GM18867 (cell line): ENCODE measurements around the gene SEPTIN12.

Source experiments
- ATAC-seq: cut with Tn5 transposase; IDR thresholded peaks from one replicate; pipeline ENCODE4 v1.9.1; 2021; ENCODE audit warnings: mild to moderate bottlenecking, moderate library complexity; ENCODE audit not compliant: unreplicated experiment

SEPTIN12 gene

DNA sequence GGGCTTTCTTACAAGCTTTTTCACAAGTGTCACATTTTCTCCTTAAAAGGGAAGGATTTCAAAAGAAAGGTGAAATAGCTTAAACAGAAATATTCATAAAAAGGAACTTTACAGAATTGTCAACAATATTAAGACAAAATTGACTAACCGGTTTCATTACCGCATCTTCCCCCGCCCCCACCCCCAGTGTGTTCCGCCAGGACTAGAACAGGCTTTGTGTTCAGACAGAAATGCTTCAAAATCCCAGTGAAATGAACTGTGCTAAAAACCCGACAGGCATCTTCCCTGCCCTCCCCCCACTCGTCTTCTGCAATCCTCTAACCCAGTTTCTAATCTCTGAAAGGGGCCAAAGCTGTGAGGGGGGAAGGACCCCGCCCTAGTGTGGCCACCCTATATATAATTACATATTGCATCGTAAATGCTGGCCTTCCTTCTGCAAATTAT, 15.3 kb upstream of the SEPTIN12 start:
- ATAC-seq, result no peak

DNA sequence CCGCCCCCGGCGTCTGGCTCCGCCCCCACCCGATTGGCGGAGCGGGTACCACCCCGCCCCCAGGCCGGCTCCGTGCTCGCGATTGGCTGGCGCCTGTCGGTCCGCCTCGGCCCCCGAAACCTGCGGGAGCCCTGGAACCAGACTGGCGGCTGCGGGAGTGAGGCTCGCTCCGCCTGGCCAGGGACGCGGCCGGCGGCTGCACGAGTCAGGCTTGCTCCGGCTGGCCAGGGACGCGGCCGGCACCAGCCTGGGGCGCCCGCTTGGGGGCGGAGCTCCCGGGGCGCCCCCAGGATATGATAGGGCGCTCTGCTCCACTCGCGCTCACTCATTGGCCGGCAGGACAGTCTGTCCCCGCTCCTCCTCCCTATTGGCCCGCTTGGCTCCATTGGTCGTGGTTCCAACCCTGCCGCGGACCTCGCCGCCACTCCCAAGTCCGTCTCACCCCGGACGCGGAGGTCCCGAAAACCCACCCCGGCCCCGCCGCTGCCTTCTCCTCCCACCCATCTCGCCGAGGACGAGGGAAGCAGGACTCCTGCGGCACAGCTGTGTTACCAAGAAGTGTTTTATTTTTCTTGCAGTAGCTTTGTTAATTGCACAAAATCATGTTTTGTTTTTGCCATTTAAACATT, 14.6 kb upstream of the SEPTIN12 start:
- ATAC-seq, result peak; percentile 91

DNA sequence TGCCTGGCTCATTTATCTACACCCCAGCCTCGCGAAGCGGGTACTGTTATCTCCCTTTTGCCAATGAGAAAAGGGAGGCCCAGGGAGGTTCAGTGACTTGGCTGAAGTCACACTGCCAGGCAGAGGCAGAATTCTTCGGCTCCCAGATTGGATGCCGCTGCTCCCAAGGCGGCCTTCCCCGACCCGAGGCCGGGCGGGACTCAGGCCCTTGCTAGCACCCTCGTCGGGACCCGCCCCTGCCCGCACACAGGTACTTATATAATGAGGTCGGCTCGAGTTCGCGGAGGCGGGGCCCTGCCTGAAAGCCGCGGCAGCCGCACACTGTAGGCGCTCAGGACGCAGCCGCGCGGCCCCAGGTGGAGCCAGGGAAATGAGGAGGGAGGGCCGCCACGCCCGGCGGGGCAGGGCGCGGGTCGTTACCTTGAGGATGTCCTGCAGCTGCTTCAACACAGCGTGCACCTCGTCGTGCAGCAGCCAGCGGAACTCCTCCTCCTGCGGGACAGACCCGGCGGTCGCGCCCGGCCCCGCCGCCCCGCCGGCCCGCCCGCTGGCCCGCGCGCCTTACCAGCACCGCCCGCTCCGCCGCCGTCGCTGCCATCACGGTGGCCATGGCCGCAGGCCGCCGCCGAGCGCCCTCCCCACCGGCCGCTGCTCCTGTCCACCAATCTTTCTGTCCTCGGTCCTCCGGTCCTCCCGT, 14.0 kb upstream of the SEPTIN12 start, which contains the start of gene ROGDI:
TSS of gene ROGDI (minus strand) at position 672 of the 697 bp plus-strand sequence. CDS start at position 610, 62 bp downstream.
- ATAC-seq, result peak; percentile 55

DNA sequence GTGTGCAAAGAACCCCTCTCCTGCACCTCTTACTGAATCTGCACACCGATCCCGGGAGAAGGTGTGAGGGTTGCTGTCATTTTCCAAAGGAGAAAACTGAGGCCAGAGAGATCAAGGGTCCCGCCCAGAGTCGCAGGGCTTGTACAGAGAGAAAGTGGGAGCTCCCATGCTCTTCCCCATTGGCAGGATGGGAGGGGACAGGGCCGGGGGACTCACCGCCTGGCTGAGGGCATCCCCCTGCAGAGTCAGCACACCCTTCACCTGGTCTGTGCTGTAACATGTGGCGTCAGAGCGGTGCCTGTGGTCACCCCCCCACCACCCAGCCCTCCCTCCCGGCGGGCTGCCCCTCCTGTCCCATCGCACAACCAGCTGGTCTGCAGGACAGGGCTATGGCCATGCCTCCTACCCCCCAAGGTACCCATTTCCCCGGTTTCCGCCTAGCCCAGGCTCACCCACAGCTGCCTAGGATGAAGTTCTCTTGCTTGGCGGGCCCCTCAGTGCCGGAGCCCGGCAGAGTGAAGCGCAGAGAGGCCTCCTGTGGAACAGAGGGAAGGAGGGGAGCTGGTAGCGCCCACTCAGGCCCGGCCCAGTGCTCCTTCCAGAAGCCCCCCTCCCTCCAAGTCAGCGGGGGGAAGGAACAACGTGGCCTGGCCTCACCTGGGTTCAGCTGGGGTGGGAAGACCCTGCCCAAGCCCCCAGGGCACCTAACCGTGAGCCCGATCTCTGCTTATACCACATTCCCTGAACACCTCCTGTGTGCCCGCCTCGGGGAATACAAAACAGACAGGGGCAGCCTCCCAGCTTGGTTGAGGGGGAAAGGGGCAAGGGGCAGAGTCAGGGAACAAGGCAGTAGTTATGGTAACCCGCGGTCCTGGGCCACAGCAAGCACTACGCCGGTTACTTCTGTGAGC, 13.2 kb upstream of the SEPTIN12 start:
- no peak for ATAC-seq

DNA sequence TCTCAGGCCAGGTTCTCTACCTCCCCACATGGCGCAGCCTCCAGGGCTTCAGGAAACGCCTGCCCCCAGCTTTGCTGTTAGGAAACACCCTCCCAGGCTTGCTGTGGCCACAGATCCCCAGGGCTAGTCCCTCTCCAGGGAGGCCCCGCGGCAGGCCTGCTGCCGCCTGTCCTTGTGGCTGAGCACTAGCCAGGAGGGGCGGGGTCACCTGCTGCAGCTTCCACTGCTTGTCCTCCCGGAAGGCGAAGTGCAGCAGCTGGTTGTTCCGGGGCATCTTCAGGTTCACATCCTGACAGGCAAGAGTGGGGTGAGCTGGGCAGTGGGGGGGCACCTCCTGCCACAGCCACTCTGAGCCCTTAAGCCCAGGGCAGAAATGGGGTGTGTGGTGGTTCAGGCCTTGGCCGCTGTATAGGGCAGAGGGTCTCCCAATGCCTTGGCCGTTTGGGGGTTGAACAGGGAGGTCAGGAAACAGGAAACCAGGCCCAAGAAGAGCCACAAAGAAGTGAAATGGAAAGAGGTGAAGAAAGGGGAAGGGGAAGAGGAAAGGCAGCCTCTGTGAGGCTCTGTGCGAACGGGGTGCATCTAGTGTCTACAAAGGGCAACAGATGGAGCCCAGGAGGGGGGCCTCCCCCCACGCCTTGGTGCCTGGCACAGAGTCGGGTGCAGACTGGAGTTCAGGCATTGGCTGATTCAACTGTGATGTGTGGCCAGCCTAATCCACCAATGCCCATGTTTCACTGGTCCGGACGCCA, 12.3 kb upstream of the SEPTIN12 start:
- ATAC-seq, result no peak

DNA sequence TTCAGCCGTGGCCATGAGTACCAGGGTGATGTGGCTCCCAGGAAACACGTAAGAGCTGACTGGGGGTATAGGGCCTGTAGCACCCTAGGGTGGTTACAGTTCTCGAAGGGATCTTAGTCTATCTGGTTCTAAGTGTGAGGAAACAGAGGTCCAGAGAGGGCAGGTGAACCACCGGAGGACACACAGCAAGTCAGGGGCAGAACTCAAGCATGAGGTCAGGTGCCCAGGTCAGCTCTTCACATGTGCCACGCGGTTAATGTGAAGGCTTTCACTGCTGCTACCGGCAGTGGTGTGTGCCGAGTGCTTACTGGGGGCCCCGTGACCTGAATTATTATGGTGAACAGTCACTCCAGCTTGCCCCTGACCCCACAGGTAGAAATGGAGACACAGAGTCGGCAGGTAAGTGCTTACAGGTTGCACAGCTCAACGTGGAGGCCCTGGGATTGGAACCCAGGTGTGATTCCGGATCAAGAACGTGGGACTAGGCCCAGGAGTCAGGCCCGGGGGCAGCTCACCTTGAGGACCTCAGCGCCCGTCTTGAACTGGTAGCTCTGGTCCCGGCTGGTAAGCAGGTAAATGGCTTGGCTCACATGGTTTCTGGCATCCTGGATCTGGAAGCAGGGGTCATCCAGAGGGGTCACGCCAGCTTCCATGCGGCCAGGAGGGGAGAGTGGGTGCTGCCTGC, 11.2 kb upstream of the SEPTIN12 start:
- ATAC-seq, result no peak

DNA sequence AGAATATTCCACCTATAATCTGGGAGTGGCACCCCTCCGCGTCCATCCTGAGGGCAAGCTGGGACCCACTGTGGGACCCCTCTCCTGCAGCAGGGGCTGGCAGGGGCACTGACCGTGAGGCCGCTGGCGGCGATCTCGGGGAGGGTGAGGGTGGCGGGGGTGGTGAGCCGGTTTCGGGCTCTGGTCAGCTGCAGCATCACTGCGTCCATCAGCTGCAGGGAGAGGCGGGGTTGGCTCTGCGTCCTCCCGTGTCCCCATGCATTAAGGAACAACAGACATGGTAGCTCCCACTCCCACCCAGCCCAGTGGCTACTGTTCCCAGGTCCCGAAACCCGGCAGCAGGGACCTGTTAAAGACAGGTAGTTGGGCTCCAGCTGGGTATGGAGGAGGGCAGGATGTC, 10.3 kb upstream of the SEPTIN12 start:
- ATAC-seq, result no peak

DNA sequence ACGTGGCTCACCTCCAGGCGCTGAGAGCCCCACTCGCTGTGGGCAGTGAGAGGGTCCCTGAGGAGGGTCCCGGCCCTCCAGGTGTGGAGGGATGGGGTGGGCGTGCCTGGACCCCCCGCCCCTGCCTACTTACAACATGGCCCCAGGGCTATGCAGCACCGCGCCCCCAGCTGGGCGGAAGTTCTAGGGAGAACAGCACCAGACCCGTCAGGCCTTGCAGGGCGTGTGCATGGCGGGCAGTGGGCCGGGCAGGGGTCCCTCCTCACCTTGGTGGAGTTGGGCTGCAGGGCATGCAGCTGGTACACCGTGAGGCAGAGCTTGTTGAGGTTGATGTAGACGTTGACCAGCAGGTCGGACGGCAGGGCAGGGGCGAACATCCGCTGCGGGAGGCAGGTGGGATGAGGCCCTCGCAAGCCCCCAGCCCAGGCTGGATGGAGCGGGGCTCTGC, 9.7 kb upstream of the SEPTIN12 start:
- ATAC-seq, result no peak

DNA sequence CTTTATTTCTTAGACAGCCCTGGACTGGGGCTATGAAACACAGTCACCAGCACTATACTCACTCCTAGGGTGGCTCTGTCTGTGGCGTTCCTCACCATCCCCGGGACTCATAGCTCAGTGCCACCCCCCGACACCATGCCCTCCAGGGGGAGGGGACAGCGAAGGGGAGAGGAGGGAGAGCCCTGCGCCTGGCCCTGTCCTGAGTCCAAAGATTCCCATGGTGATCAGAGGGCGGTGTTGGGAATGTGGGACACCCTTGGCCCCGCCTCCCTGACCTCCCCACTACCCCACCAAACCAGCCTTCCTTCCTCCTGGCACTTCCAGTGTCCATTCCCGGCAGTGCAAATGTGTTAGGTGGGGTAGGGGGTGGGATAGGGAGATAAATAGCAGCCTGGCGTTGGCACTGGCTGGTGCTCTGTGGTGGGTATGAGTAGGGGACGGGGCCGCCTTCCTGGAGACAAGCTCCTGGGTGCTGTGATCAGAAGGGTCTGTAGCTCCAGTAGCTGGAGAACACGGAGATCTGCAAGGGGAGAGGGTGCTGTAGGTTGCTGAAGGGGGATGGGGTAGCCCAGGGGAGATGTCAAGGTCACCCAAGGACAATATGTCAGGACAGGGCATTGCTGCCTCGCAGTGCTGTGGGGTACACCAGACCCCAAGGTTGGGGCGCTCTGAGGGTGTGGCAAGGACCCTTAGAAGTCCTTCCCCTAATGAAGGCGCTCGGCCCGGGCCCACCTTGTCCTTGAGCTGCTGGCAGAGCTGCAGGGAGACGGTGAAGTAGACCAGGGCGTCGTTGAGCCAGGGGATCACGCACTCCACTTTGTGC, 9.0 kb upstream of the SEPTIN12 start:
- ATAC-seq, result no peak

DNA sequence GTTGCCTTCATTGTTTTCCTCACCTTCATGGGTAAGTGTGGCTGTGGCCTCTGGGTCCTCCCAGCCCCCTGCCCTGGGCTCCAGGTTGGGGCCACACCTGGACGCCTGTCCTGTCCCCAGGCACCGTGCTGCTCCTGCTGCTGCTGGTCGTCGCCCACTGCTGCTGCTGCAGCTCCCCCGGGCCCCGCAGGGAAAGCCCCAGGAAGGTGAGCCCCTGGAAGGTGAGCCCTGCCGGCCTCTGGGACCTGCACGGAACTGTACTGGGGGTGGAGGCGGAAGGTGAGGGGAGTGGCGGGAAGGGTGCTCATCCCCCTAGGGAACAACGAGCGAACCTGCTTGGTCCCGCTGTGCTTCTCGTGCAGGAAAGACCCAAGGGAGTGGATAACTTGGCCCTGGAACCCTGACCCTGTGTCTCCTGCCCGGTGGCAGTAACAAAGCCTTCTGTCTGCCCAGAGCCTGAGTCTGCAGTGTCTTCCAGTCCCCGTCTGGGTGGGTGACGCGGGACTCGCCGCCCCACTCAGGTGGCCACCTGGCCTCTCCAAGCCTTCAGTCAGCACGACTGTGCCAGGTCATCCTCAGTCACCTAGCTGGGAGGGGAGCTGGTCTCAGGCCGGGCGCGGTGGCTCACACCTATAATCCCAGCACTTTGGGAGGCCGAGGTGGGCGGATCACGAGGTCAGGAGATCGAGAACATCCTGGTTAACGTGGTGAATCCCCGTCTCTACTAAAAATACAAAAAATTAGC, 7.9 kb upstream of the SEPTIN12 start:
- no peak for ATAC-seq

DNA sequence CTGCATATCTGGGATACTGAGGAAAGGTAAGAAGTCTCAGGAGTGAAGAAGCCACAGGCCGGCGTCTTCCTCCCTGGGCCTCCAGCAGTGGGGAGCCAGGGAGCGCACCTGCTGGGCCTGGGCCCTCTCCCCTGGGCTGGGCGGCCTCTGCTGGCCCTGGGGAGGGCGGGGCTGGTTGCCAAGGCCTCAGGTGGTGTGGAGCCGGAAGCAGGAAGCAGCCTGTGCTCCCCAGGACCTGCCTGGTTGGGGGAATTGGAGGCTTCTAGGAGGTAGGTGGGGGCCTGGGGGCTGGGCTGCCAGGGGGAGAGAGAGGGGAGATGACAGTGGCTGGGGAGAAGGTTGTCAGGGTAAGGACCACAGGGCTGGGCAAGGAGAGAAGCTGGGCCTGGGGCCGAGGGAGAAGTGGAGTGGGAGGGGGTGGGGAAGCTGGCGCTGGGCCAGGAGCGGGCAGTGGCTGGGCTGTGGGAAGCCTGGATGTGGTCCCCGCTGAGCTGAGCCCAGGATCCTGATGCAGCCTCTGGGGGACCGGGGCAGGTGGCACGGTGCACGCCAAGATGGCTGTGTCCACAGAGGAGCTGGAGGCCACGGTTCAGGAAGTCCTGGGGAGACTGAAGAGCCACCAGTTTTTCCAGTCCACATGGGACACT, 7.2 kb upstream of the SEPTIN12 start, which contains the start of gene SMIM22:
TSS of gene SMIM22 (plus strand) at position 189 of the 647 bp plus-strand sequence. CDS start at position 555, 366 bp downstream.
- ATAC-seq, result no peak

DNA sequence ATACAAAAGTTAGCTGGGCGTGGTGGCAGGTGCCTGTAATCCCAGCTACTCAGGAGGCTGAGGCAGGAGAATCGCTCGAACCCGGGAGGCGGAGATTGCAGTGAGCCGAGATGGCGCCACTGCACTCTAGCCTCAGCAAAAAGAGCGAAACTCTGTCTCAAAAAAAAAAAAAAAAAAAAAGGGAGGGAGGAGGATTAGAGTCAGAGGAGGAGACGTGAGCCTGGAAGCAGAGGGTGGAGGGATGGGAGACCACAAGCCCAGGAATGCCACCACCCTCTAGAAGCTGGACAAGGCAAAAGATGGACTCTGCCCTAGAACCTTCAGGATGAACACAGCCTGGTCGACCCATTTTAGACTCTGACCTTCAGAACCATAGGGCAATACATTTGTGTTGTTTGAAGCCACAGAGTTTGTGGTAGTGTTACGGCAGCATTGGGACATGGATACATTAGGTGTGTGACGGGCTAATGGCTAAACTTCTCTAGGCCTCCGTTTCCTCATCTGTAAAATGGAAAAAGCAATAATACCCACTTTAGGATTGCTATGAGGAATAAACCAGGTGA, 4.9 kb upstream of the SEPTIN12 start:
- no peak for ATAC-seq

DNA sequence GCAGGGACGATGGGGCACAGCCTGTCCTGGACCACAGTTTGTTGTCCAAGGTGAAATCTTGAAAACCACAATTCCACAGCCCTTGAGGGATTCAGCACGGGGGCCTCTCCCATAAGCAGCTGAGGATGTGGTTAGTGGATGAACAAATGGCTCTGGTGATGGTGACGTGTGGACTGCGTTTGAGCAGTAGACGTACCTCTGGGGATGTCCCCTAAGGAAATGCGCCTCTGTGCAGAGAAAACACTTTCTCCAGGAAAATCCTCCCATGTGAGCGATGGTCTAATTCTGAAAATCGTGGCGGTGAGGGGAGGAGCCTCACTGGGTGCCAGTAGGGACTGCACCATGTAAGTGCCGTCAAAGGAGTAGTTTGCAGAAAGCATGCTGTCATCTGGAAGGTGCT, 2.7 kb upstream of the SEPTIN12 start:
- no peak for ATAC-seq

DNA sequence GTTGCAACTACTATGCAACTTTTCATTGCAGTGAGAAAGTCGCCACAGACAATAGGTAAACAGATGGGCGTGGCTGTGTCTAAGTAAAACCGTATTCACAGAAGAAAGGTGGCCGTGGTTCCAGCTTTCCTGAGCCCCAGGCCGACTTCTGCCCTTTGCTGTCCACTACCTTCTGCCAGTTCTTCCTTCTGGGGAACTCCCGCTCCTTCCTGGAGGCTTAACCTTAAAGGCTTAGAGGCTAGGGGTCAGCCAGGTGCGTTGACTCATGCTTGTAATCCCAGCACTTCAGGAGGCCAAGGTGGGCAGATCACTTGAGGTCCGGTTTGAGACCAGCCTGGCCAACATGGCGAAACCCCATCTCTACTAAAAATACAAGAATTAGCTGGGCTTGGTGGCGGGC, 2.1 kb upstream of the SEPTIN12 start:
- no peak for ATAC-seq

DNA sequence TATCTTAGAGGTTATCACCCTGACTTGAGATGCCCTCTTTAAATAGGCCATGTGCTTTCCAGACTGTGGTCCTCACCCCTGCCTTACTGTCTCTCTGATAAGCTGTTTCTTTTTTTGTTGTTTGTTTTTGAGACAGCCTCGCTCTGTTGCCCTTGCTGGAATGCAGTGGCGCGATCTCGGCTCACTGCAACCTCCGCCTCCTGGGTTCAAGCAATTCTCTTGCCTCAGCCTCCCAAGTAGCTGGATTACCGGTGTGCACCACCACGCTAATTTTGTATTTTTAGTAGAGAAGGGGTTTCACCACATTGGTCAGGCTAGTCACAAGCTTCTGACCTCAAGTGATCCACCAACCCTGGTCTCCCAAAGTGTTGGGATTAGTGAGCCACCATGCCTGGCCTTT, 765 bp upstream of the SEPTIN12 start:
- ATAC-seq, result no peak

DNA sequence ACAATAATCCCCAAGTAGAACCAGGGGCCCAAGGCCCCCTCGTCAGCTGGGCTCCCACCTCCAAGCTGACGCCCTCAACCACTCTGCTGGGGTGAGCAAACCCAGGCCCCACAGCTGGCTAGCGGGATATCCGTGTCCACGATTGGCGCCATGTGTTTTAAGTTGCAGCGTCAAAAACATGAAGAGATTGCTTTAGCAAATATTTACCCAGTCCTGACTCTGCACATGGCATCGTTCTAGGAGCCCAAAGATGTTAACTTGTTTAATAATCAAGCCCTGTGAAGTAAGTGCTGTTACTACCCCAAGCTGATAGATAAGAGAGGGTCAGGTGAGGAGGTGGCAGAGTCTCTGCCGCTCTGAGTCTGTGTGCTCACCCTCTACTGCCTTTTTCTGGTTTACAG, 344 bp upstream of the SEPTIN12 start:
- no peak for ATAC-seq

DNA sequence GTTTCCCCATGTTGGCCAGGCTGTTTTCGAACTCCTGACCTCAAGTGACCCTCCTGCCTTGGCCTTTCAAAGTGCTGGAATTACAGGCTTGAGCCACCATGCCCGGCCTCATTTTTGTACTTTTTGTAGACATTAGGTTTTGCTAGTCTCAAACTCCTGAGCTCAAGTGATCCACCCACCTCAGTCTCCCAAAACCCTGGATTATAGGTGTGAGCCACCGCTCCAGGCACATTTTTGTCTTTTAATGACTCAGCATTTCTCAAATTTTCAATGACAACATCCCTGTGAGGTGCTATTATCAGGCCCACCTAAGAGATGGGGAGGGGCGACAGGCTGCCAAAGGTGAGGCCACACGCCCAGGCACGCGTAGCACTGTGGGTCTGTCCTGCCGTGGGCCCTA, 1.1 kb downstream of the SEPTIN12 start:
- ATAC-seq, result no peak
